HG03457 (cell line): ENCODE results near the gene NACC2.

ENCODE experiments used
- ATAC-seq: cut with Tn5 transposase; IDR thresholded peaks from one replicate; pipeline ENCODE4 v1.9.1; 2021; ENCODE audit warnings: moderate number of reproducible peaks; ENCODE audit not compliant: unreplicated experiment

NACC2 gene

DNA sequence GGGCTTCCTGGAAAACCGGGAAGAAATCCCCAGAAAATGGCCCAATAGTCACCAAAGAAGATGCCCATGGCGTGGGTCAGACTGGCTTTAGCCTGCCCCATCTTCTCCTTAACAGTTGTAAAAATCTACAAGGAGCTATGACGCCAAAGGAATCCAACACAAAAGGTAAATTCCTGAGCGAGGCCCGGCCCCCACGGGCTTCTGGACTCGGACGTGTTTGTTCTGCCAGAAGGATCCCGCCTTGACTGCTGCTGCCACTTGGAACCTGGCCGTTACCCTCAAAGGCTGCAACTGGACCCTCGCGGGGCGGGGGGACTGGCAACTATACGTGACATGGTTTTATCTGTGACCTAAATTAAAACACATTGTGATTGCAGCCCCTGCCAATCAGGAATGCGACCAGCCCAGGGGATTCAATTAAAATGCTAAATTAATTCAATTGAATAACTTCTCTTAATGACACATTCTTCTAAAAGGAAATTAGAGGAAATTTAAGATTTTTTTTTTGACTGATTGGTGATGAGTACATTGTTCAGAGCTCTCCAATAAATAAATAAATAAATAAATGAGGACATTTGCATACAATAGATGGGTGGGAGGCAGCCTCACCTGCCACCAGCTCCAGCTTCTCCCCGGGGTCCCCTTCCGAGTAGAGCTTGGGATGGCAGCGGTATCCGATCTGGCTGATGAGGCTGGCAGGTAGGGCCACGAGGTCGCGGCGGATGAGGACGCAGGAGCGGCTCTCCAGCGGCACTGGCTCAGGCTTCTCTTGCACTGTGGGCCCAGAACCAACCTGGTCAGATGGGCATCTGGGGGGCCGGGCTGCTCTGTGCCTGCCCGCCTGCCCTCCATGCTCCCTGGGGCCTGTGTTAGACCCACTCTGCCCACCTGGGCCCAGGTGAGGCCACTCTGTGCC lies 79.2 kb downstream of the NACC2 start:
- ATAC-seq: no peak

DNA sequence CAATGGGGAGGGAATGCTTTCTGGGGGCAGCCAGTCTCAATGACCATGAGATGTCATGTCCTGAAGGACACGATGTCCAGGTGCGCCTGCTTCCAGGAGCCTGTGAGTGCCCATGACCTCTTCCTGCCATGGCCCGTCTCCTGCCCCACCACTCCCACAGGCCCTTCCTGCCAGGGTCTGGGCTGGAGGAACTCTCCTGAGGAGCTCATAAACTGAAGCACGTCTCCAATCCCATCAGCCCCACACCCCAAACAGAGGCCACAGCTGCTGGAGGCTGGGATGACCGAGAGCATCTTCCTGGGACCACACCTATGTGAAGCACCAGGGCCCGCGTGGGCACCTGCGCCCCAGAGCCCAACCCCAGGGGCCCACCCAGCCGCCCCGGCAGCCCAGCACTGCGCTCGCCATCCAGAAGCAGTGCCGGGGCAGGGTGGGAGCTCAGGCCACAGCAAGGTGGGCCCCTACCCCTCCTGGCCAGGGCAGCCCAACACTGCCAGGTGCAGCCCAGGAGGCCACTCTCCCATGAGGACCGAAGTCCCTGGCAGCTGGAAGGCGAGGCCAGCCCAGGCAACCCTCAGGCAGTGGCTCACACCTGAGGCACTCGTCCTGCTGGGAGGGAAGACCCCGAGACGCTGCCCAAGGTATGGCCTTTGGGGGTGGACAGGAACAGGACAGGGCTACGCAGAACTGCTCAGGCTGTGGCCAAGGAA lies 80.0 kb downstream of the NACC2 start:
- ATAC-seq: no peak

DNA sequence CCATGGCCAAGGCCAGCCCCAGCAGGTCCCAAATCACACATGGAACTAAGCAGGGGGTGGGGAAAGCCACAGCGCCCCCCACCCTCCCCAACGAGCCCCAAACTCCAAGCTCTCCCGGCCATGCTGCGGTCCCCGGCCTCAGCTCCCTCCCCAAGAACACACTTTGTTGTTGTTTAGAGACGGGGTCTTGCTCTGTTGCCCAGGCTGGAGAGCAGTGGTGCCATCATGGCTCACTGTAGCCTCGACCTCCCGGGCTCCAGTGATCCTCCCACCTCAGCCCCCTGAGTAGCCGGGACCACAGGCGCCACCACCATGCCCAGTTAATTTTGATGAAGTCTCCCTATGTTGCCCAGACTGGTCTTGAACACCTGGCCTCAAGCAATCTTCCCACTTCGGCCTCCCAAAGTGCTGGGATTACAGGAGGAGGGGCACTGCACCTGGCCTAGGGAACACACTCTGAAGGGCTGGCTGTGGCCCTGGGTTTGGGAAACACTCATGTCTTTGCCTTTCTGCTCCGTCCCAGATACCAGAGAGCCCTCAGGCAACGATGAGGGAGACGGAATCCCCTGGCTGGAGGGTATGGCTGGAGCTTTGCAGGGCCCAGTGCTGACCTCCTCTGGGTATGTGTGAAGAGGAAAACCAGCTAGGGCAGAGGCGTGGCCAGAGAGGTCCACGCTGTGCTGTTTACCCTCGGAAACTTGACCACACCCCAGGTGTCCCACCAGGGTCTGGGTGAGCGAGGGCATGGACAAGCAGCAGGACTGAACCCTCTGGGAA lies 80.8 kb downstream of the NACC2 start:
- no peak for ATAC-seq

DNA sequence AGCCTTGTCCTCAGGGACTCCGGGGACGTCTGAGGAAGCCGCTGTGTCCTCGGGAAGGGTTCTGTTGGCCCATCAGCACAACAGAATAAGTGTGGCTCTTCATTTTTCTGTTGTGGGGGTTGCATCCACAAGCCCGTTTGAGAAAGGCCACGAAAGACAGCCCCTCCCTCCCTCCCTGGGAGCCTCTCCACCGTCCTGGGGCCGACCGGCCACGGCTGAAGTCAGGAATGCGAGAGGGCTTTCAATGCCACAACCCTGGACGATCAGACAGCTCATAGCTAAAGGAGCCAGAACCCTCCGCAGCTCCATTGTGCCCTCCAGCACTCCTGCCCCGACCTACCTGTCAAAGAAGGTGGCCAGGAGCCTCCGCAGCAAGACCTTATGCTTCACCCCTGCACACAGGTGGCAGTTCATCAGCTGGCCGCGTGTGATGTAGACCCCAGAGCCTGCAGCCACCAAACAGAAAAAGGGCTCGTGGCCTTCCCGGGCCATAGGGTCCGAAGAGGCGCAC lies 81.5 kb downstream of the NACC2 start:
- no peak for ATAC-seq

DNA sequence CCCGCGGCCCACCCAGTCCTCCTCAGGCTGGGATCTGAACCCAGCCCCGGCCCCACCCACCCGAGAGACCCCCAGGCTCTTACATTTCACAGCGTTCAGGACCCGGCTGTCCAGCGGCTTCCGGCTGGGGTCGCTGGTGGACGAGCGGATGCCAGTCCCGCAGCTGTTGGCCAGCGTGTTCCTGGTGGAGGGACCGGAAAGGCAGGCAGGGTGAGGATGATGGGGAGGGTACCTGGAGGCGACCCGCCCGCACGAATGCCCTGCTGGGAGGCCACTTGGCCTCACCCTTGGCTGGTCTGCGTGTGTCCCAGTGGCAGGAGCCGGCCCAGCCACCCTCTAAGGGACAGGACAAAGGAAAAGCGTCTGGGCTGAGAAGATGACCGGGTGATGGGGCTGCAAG lies 82.0 kb downstream of the NACC2 start:
- no peak for ATAC-seq

DNA sequence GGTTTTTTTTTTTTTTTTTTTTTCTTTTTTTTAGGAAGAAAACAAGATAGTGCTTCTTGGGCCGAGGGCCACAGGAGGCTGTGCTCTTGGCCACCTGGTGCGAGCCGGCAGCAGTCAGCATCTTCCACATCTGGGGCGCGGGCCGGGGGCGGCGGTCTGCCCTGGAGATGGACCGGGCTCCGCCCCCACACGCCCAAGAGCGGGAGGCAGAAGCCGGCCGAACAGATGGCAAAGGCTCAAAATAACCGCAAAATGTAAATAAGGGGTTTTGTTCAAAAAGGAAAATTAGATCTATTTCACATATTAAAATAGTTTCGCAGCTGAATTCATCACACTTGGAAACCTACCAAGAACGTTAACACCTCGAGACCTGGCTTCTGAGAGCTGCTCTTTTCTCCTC lies 82.4 kb downstream of the NACC2 start:
- ATAC-seq: no peak

DNA sequence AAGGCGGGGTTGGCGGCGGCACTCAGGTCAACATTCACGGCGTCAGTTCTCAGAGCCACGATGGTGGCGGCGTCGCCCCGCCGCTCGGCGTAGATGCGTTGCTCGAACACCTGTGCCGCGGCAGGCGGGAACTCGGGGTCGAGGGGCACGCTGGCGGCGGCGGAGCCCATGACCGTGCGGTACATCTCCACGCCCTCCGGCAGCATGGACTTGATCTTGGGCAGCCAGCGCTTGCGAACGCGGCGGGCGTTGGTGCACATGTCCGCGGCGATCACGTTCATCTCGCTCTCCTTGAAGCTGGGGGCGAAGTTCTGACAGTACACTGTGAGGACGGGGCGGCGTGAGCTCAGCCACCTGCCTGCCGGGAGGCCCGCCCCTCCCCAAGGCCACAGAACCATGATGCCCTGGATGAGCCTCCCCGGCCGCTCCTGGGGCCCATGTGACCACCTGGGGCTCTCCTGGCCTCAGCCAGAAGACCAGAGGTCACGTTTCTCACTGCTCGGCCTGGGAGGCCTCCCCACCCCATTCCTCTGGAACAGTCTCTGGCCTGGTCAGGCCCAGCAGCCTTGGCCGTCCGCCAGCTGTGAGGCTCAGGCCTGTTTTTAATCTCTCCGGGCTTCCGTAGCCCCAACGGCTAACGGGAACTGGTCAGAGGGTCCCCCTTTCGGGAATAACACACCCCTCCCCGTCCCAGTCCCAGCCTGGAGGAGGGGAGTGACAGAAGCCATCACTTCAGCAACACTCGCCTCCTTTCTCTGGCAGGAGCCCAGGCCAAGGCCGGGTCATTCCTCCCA lies 83.2 kb downstream of the NACC2 start:
- ATAC-seq: no peak

DNA sequence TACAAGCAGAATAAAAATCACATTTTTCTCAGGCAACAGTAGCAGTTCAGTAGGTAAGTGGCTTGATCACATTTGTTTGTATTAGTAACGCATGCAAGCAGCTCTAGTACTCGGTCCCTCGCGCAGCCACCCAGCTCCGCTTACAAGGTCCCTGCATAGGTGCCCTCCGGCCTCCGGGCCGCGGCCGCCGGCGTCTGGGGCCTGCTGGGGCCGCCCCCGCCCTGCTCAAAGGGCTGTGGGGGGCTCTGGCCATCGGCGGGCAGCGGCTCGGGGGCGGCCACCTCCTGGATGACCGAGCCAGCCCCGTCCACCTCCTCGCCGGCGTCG lies 83.8 kb downstream of the NACC2 start:
- no peak for ATAC-seq

DNA sequence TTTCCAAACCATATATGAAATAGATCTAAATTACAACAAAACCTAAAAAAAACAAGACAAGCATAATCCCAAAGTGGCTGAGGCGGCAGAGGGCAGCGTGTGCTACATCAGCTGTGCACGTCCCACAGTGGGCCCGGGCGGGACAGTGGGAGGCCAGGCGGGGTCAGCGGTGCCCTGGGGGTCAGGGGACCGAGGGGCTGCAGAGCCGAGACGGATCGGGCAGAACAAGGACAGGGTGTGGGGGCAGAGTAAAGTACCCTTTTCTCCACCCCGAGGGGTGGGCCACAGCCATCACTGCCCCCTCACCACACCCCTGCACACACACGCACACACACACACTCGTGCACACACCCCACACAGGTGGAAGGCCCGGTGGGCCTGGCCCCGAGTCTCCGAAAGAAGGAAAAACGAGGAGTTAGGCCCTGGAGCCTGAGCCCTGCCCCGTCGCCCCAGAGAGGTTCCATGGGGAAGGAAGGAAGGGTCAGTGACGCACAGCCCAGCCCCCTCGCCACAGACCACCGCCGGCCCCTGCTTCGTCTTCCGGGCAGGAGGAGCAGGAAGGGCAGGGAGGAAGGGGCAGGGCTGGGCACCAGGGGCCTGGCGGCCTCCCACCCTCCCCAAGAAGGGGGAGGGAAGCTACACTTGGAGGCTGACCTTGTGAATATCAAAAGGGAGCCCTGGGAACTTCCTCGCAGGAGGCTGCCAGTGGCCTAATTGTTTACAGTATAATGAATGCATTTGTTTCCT lies 84.3 kb downstream of the NACC2 start:
- no peak for ATAC-seq

DNA sequence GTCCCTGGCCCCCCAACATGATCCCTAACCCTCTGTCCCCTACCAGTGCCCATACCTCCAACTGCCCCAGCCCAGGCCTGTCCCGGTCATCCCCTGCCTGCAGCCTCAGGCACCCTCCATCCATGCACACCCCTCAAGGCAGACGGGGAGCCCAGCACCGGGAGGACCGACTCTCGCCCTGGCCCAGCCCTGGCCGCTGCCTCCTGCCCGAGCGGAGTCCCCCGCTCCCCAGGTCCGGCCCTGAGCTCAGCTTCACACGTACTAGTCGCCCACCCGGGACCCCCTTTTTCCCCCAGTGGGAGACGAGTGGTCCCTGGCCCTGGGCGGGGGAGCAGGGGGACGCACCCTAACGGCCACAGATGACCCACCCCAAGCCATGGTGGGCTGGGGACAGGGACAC lies 84.9 kb downstream of the NACC2 start:
- no peak for ATAC-seq

DNA sequence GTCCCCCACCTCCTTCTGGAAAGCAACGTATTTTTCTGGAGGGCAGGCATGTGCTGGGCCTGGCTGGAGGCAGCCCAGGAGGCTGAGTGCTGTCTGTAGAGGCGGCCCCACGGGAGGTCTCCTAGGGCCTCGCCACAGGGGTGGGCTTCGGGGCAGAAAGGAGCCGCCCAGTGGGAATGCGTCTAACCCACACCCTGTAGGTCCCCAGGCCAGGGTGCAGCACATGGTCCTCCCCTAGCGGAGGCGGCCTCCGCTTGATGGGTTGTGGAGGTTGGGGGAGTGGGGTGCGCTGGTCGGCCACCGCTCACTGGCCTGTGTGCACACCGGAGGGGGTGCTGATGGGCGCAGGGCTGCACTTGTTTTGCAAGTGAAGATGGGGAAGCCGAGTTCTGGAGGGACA lies 85.6 kb downstream of the NACC2 start:
- ATAC-seq: no peak

DNA sequence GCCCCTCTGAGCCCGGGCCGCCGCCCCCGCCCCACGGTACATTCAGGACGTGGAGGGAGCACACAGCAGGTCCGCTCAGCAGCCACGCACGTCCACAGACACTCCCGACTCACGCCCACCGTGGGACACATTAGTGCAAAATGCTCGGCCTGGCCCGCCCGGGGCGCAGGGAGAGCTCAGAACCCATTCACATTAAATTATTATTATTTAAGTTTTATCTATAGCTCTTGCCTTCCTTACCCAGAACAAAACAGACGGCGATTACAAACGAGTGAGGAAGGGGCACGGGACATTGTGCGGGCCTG lies 86.4 kb downstream of the NACC2 start:
- no peak for ATAC-seq

DNA sequence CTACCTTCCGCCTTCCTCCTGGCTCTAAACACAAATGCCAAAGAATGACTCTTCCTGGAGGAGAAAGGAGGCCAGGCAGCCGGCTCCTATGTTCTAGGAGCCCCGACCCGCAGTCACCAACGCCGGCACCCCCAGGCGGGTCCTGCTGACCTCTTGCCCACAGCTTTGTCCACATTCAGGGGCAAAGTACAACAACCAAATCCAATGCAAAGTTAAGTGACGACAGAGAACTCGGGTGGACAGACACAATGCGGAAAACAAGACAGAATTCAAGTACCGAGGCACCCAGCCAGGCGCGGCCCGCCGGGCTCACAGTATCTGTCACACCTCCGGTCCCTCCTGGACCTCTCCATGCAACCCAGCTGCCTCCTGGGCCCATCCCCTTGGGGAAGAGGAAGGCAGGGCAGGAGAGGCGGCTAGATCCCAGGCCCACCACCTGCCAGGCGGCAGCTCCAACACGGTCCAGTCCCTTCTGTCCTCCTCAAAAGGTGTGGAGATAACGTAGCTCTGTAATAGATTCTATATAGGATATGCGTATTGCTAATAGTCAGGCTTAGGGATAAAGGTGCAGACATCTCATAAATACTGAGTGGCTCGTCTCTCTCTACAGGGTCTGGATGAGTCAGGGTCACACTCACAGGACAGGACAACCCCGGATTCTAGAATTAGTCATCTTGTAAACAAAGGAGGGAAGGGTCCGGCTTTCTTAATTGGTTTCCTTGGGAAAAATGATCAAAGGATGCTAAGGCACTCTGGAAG lies 87.0 kb downstream of the NACC2 start:
- no peak for ATAC-seq

DNA sequence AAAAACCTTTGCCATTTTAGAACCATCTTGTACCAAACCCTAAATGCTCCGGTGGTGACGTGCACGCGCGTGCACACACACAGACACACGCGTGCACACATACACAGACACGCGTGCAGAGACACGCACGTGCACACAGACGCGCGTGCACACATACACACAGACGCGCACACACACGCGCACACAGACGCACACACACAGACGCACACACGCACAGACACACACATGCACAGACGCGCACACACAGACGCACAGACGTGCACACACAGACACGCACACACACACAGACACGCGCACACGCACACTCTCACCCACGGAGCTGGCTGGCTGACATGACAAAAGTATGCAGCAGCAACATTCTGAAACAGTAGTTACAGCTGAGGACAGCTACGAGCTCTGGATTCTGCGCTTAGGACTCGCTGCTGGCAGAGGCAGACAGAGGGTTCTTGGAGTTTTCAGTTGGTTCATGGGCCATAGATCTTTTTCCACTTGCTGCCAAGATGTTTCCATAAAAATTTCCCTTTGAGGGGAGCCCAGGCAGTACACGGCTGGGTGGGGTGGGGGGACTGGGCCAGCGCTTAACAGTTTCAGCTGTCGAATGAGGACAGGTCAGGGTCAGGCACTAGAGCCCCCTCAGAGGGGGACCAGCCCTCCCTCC lies 87.7 kb downstream of the NACC2 start:
- no peak for ATAC-seq

DNA sequence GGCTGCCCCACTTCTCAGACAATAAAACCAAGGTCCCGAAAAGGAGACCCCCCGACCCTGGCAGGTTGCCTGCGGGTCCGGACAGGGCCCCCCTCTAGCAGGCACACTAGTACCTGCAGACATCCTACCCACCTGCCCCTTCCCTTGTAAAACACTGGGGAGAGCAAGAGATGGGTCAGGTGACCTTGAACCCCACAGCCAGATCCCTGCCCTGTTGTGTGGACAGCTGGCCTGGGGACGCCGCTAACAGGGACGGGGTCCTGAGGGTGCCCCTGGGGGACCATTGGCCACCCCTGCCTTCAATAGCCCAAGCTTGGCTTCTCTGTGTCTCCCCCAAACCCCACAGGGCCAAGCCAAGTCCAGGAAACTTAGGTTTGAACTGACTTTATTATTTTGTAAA lies 88.9 kb downstream of the NACC2 start:
- no peak for ATAC-seq

DNA sequence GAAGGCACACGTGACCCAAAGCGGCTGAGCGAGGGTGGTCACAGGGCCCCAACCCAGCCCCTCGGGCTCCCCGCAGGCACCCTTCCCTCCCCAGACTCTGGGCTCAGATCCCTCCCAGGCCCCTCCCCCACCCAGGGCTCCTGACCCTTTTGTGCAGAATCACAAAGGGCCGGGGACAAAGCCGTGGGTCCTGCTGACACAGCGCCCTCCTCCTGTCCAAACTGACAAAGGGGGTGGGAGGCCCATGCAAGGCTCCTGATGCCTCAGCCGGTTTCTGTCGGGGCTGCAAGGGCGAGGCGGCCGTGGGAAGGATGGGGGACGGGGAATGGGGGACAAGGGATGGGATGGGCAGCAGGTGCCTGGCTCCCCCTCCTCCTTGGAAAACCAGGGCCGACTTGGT lies 90.4 kb downstream of the NACC2 start:
- no peak for ATAC-seq

DNA sequence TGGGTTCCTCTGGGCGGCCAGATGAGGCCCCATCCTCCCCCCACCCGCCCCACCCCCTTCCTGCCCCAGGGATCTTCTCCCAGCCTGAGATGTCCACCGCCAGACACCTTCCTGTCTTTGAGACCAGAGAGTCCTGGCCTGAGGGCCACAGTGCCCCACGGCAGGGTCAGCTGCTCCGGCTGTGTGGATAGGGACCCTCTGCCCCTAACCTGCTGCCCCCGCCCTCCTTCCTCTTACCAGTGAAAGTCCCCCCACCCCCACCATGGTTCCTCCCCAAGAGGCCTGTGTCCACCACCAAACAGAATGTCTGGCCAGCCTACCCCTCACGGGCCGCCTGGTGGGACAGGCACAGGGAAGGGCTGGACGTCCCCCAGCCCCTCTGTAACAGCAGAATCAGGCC lies 90.9 kb downstream of the NACC2 start:
- ATAC-seq: no peak

DNA sequence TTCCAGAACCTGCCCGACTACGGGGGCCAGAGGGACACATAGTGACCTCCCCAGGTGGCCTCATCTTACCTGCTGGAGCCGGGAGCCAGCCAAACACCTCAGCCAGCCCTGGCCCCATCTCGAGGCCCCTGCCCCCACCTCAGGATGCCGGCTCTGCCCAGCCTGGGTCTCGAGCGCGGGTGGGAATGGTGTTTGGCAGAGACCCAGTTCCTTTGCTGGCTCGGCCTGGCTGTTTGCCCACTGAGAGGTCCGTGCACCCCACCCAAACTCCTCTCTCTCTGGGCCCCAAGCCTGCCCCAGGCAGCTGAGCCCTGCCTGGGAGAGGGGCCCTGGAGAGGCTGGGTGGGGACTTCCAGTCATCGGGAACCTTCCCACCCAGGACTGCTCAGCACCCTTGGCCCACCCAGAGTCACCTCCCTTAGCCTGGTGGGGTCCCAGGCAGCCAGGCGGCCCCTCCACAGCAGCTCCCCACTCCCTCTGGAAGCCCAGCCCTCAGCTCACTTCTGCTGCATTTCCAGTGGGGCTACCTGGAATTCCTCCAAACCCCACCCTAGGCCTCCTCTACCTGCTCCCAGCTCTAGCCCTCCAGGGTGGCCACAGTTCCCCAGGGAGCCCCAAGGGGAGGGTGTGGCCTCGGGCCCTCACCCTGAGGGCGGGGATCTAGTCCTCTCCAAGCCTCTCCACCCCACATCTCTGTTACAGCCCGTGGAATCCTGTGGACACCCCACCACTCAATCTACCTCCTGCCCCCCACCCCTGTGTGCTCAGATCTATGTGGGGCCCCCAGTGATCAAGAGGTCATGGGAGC lies 91.5 kb downstream of the NACC2 start:
- ATAC-seq: no peak
